Nucleus accumbens (tissue), 56 donors: ENCODE results near the gene MYH9.
"Not testable (repeated sequence)": the region's sequence is repeated elsewhere in the genome, so short reads cannot be mapped to it uniquely, and the experiment has no call there.

ENCODE experiments used
- DNase-seq, 56 donors: peaks; one replicate each; lab custom pipeline; 2025; lab: John Stamatoyannopoulos, UW

MYH9 gene

DNA sequence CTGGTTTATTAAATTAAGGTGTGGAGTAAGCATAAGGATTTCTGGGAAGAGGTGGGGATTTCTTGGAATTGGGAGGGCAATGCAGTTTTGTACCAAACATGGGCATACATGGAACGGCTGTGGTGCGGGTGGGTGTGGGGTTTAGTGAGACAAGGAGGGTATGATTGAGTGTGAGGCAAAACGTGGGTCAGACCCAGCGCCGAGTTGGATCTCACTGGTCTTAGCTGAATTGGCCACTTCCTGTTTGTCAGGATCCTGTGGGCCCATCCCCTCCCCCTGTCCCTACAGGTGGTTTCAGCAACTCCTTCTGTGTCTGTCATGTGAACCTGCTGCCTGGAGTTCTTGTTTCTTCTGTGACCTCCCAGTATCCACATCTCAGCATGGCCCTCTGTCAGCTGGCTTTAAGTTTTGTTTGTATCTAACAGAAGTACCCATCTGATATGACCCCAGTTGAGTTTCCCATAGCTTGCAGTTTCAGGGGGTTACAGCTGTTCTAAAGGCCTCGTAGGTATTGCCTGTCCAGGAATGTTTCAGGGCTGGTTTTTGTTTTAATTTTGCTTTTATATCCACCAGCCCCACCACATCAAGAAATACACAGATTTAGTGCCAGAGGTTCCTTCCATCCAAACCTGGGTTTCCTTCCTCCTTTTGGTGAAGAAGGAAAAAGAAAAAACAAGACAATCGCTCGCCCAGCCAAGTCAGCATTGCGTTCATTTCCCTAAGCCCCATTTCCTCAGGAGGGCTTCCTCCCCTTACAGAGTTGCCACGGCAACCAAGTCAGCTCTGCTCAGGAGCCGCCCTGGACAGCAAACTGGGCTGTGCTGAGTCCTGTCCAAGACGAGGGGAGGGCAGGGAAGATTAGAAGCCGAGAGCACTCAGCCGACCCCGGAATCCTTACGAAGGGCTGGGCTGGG lies 128.8 kb downstream of the MYH9 start:
- DNase-seq = peak in 1 of 56 donors; percentile 18

DNA sequence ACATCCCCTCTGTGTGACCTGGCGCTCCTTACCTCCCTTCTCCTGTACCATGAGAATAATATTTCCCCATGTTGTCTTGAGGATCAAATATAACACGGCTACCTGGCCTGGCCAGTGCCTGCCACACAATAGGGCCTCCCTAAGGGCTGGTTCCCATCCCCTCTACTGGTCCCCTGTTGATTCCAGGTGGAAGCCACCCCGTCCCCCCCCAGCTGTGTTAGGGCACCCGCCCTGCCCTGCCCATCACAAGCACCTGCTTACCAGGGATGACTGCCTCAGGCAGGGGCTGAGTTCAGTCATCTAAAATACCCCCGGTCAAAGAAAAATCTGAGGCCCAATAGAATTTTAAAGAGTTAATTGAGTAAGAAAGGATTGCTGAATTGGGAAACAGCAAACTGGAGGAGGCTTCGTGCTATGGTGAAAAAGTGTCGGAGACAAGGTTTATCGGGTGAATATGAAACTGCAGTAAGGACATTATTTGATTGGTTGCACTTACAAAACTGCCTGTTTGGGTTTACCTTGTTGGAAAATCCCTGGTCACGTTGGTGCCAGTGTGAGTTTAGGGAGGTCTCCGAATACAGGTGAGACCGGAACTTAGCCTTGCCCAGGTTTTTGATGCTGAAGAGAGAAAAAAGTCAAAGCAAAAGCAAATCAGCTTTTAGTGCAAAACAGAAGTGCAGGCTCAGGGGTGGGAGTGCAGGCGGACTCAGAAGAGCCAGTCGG lies 129.7 kb downstream of the MYH9 start:
- DNase-seq = no peak

DNA sequence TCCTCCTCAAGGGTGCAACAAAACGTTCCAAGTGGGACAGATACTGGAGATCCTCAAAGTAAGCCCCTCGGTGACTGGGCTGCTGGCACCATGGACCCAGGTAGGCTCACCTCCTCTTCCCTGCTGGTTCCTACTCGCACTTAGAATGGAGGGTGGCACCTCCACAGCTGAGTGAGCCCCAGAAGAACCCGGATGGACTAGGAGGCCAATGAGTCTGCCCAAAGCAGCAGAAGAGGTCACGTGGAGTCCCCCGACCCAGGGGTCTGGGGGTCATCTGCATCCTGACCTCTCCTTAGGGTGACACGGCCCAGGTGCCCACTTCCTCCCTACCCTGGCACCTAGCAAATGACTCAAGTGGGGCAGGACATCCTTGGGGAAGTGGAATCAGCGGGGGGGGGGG lies 130.5 kb downstream of the MYH9 start:
- no peak for DNase-seq

- no peak for DNase-seq
Observed at GRCh38 chr22:36256478-36256877, 131.3 kb downstream of the MYH9 start.

DNA sequence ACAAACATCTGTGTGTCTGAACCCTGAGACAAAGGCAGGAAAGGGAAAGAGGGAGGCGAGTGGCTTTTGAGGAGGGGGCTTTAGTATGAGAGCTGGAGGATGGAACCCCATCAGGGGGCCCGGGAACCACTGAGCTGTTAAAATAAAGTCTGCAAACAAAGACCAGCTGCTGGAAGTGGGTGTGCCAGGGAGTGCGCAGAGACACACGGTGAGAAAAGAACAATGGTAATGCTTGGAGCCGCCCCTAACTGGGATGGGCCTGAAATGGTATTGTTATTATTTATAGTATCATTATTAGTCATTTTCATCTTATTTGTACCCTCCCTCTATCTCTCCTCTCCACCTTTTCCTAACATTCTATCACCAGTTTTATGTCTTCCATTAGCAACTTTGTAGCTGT lies 132.2 kb downstream of the MYH9 start:
- DNase-seq = not testable (repeated sequence)

DNA sequence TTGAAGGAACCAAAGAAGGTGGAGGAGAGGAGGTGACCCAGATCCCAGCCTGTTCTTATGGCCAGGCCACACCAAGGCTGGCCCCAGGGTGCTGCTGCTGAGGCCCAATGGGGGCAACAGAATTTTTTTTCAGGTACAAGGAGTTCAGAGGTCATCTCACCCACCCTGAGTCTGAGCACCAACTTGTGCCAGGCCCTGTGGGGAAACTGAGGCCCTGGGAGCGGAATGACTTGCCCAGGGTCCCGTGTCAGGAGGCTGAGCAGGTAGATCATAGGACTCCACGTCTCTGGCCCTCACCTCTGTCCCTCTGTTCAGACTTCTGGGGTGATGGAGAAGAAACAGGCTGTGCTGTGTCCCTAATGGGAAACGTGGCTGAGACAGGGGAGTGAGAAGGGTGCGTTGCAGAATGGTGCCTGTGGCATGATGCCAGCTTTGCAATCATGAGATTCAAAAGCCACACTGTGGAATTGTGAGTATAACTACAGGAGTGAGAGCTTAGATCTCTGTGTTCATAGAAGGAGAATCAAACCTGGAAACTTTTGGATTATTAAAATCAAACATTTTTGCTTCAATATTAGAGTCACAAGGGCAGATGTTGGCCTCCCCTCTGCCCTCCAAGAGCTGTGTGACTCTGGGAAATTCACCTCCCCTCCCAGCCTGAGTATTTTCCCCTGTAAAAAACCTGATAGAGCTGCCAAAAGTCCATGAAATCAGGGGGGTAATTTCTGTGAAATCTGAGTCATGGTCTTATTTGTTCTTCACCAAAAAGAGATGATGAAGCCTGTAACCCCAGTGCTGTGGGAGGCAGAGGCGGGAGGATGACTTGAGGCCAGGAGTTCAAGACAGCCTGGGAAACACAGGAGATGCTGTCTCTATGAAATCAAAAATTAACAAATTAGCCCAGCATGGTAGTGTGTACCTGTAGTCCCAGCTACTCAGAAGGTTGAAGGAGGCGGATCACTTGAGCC lies 134.0 kb downstream of the MYH9 start:
- peak in 8 of 56 donors; percentile 8 to 47 (median 16) for DNase-seq

GRCh38 chr22:36252754-36253522 lies 134.8 kb downstream of the MYH9 start, which contains the start of gene APOL1:
Gene APOL1, plus strand, starts transcription at chr22:36253133. Its CDS starts 1,823 bp downstream, at chr22:36254956.
- no peak for DNase-seq

DNA sequence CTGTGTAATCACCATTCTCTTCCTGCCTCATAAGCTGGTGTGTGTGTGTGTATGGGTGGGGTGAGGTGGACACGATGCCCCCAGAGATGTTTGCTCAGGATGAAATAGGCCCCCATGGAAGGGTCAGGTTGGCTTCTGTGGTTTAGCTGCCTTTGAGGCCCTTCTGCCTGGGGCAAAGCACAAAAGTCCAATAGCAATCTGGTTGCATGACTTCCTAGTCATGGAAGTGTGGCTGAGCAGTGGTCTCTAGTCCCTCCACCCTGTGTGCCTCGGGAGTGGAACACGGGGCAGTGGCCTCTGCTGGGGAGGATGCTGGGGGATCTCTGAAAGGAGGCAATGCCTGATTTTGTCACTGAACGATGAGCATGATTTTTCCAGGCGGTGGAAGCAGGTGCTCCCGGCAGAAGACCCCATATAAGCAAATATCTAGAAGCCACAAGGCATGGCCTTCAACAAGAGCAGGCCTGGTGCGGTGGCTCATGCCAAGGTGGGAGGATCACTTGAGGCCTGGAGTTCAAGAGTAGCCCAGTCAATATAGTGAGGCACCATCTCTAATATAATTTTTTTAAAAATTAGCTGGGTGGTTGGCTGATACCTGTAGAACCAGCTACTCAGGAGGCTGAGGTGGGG lies 135.7 kb downstream of the MYH9 start:
- DNase-seq = not testable (repeated sequence)

DNA sequence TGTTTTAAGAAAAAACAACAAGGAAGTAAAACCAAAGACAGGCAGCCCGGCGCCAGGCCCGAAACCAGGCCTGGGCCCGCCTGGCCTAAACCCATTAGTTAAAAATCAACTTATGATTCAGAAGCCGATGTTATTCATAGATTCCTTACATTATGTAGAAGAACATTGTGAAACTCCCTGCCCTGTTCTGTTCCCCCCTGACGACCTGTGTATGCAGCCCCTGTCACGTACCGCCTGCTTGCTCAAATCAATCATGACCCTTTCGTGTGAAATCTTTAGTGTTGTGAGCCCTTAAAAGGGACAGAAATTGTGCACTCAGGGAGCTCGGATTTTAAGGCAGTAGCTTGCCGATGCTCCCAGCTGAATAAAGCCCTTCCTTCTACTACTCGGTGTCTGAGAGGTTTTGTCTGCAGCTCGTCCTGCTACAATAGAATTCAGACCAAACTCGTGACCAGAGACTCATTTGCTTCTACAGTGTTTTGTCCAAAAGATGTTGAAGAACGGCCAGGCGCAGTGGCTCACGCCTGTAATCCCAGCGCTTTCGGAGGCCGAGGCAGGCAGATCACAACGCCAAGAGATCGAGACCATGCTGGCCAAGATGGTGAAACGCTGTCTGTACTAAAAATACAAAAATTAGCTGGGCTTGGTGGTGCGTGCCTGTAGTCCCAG lies 137.3 kb downstream of the MYH9 start:
- DNase-seq = peak in 17 of 56 donors; percentile 7 to 48 (median 28)

DNA sequence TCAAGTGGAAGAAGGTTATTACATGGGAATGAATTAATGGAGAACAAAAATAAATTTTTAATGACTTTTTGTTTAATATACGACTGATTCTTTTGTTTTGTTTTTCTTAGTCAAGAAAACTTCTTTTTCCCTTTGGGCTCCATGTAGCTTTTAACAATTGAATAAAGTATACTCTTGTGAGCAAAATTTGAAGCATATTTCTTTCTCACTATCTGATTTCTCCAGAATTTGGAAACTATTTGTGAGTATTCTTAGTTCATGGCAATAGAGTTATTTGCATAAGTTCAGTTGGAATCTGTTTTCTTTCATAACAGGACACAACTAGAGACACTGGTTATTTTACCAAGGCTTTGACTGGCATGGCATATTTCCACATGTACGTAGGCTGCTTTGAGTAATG lies 138.6 kb downstream of the MYH9 start:
- DNase-seq = no peak

GRCh38 chr22:36247955-36248354 lies 139.8 kb downstream of the MYH9 start:
- no peak for DNase-seq

GRCh38 chr22:36246718-36247117 lies 141.0 kb downstream of the MYH9 start:
- no peak for DNase-seq

DNA sequence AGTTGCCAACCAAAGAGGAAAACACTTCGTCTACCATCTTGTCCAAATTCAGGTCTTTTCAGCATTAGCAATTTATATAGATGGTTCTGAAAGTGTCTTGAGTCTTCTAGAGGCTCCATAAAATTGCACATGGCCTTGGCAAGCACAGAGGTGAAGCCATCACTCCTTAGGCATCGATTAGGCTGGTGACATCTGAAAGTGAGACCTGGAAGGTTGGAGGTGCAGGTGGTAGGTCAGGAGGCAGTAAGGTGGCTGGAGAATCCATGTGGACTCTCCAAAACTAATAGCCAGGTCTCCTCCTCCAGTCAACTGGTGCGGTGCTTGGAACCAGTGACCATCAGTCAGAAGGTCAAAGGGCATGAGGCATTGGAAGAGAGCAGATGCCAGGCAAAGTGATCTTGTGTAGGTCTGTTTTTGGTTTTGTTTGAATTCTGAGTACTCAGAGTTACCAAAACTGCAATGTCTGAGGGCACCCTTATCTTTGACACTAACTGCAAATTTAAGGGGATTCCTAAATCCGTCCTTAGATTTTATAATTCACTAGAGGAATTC lies 141.9 kb downstream of the MYH9 start:
- no peak for DNase-seq

GRCh38 chr22:36244522-36245391 lies 143.0 kb downstream of the MYH9 start:
- DNase-seq = no peak

DNA sequence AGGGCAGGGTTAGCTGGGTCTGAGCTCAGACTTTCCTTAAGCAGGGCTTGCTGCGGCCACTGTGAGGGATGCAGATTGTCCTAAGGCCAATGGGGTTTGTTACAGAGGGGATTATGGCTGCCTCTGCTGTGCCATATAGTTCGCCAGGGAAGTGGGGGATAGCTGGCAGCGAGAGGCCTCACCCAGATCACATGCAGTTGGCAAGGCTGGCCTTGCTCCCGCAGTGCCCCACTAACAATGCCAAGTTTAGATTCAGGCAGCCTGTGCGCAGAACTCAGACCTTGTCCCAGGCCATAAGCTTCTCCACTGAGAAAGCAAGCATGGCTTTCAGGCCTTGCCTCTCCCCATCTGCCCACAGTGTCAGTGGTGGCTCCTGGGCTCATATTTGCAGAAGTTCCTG lies 143.8 kb downstream of the MYH9 start:
- DNase-seq = no peak

DNA sequence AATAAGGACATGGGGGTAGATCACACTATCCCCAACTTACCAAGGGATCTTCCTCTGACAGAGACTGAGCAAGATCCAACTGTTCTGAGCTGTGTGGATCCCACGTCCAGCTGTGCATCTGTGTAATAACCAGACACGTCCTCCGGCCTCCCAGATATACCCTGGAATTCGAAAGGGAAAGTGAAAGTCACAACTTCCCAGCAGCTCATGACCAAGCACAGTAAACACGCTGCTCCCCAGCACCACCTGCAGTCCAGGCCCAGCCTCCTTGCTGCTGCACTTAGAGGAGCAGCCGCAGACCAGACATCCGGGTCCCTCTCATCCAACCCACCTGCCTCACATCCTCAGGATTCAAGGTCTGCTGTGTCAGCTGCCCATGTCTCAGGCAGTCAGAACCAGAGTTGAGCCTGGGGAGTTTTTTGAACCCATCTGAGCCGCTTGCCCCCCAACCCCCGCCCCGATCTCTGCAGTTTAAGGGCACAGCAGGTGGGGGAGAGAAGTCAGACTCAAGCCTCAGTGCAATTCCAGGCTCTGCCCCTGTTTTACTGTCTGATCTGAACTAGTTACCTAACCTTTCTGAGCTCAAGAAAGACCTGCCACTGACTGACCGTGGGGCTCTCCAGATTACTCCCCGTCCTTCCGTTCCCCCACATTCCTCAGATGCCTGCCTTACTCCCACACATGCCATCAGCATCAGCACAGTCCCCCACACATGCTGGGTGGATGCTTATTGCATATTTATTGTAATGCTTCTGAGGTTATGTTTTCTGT lies 148.2 kb downstream of the MYH9 start, which contains the start of gene APOL2:
TSS of gene APOL2 (minus strand) at position 127 of the 771 bp plus-strand sequence. CDS start 6,365 bp downstream, outside the sequence.
- peak in 55 of 56 donors; percentile 22 to 88 (median 71) for DNase-seq

GRCh38 chr22:36239150-36239400 lies 148.7 kb downstream of the MYH9 start:
- DNase-seq = peak in 1 of 56 donors; percentile 36
